T-cell (primary cell): ENCODE measurements around the gene EPB41L2. TPM values are rescaled to one million over a fixed set of nuclear protein-coding genes. Genes with fewer than 3 reads are reported as not detected.

Experiments used
- ATAC-seq, 4 experiments: fragments of 200-7000 bp in 3 of 4; fragments of 150-1000 bp in 1 of 4; cut with Tn5 transposase; replicated peaks in 1 of 4; 1 replicate in 3 of 4; 2 replicates in 1 of 4; pipeline ENCODE4 v1.10.0; 2021; ENCODE audit warnings: moderate library complexity in 3 of 4, mild to moderate bottlenecking in 2 of 4, moderate number of reproducible peaks in 1 of 4
- CTCF ChIA-PET, 2 donors: fragments of 300-600 bp; sonication (Branson Sonifier 250); formaldehyde crosslinking; loops; one replicate each; lab custom pipeline; 2022; ENCODE audit warnings: antibody characterized with exemption in 2 of 2; lab: Charles Lee
- POLR2A ChIA-PET, 2 donors: fragments of 300-600 bp; sonication (Branson Sonifier 250); formaldehyde crosslinking; loops; one replicate each; lab custom pipeline; 2022; ENCODE audit warnings: antibody characterized with exemption in 2 of 2; lab: Charles Lee
- DNase-seq, 35 experiments: peaks; one replicate each; pipeline versions ENCODE4 v3.0.0 to v3.0.0-alpha.2; 2013 to 2023
- H3K27ac ChIP-seq: one replicate; pipeline ENCODE4 v1.5.1; 2013; ENCODE audit warnings: low read length
- H3K27me3 ChIP-seq, 2 experiments: replicated peaks in 1 of 2; 1 replicate in 1 of 2; 2 replicates in 1 of 2; pipeline versions ENCODE4 v1.6.1 to v1.7.0; 2013; ENCODE audit warnings: low read length in 1 of 2, mixed read lengths in 1 of 2; ENCODE audit not compliant: control insufficient read depth in 2 of 2, insufficient read depth in 2 of 2; ENCODE audit errors: extremely low read depth in 1 of 2
- H3K36me3 ChIP-seq, 2 donors: 1 replicate in 1 of 2; 2 replicates in 1 of 2; pipeline versions ENCODE4 v1.6.1 to v1.7.0; 2013; ENCODE audit warnings: low read length in 1 of 2; ENCODE audit not compliant: control insufficient read depth in 2 of 2, insufficient read depth in 1 of 2; ENCODE audit errors: extremely low read depth in 1 of 2
- H3K4me1 ChIP-seq, 2 experiments: 1 replicate in 1 of 2; 2 replicates in 1 of 2; pipeline versions ENCODE4 v1.6.1 to v1.7.0; 2013; ENCODE audit warnings: low read length in 2 of 2, mixed read lengths in 1 of 2; ENCODE audit not compliant: insufficient read depth in 2 of 2, control insufficient read depth in 1 of 2; ENCODE audit errors: extremely low read depth in 1 of 2
- H3K4me3 ChIP-seq, 2 donors: 1 replicate in 1 of 2; 2 replicates in 1 of 2; pipeline versions ENCODE4 v1.5.1 to v1.7.0; 2013; ENCODE audit warnings: mild to moderate bottlenecking in 2 of 2, low read length in 1 of 2, moderate library complexity in 1 of 2; ENCODE audit not compliant: control insufficient read depth in 1 of 2; ENCODE audit errors: extremely low read depth in 1 of 2
- H3K9me3 ChIP-seq: 2 replicates; pipeline ENCODE4 v1.7.0; 2013
- H3K27ac Mint-ChIP-seq, 2 donors: one replicate each; pipeline ENCODE4 v1.8.0; 2020 to 2021; ENCODE audit warnings: mild to moderate bottlenecking in 2 of 2, mixed read lengths in 2 of 2
- H3K27me3 Mint-ChIP-seq, 2 donors: one replicate each; pipeline ENCODE4 v1.8.0; 2021 to 2022; ENCODE audit warnings: mixed read lengths in 2 of 2
- H3K36me3 Mint-ChIP-seq: one replicate; pipeline ENCODE4 v1.8.0; 2021; ENCODE audit warnings: mixed read lengths
- H3K4me1 Mint-ChIP-seq, 3 donors: one replicate each; pipeline ENCODE4 v1.8.0; 2020 to 2022; ENCODE audit warnings: mixed read lengths in 3 of 3, mild to moderate bottlenecking in 1 of 3
- H3K4me3 Mint-ChIP-seq, 3 donors: one replicate each; pipeline ENCODE4 v1.8.0; 2020 to 2022; ENCODE audit warnings: mild to moderate bottlenecking in 3 of 3, mixed read lengths in 3 of 3, moderate library complexity in 3 of 3
- H3K9me3 Mint-ChIP-seq, 3 donors: one replicate each; pipeline ENCODE4 v1.8.0; 2020 to 2022; ENCODE audit warnings: mixed read lengths in 3 of 3
- WGBS: methylation state at CpG from one replicate; pipeline ENCODE4 v1.1.5; 2013; ENCODE audit warnings: missing lambda C conversion rate; ENCODE audit not compliant: insufficient coverage; 5-methylcytosine and 5-hydroxymethylcytosine counted together
- total RNA-seq, 35 experiments: library from RNA in 6 of 35; stranded (reverse) in 6 of 35; fragments of 120-200 nt in 1 of 35; gene quantifications; one replicate each; pipeline versions ENCODE4 v1.2.1 to v1.2.4 and lab custom pipeline; 2013 to 2026

Gene EPB41L2
- total RNA-seq, 5 donors from 2014 or later (not counting 1 experiment from before 2014, with no cell fraction given), result 11.1 to 15.0 (median 13.6) TPM

DNA sequence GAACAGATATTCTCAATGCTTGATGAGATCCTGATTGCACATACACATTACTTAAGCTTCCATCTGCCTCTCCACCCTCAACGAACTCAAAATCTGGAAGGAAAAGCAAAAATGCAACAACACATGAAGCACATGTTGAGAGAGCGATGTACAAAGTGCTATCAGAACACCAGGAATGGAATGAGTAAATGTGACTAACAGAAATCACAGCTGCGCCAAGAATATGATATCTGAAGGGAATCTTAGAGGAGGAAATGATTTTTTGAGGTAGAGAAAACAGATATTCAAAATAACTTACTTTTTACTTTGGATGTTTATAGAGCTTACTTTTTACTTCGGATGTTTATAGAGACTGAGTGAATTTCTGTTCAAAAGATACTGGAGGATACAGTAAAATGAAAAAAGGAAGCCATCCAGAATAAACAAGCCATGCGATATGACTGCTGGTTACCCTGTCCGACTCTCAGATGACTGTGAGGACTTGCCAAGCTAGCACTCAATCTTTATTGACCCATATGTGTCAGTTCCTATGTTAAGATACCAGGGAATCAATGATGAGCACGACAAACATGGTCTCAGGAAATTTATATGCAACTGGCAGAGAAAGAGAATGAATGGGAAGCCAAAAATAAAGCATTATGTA, 133.9 kb downstream of the EPB41L2 start:
- no peak overlapping the region for H3K27ac Mint-ChIP-seq
- Histone ChIP-seq H3K27me3 (no peaks in the 10 kb centered on the region), H3K4me1 (no peaks in the 10 kb centered on the region), H3K27ac (no peak overlapping the region), H3K9me3 (peaks cover 2% of the 10 kb centered on the region), H3K36me3 (no peaks in the 10 kb centered on the region), H3K4me3 (no peak overlapping the region)
- peaks cover 0 to 4% (median 4%) of the 10 kb centered on the region in 3 donors for H3K9me3 Mint-ChIP-seq
- WGBS, result 100% methylated on average over 1 of the region's 7 CpGs
- no peaks in the 10 kb centered on the region for H3K27me3 Mint-ChIP-seq
- ChIA-PET CTCF (interaction anchor here in 1 of 2 donors (0.6 kb wide), 1 partner anchor 655 kb away, joined by 3 read pairs; no protein-coding TSS in a partner anchor), POLR2A (no interaction called here)
- H3K36me3 Mint-ChIP-seq, result peaks cover 5% of the 10 kb centered on the region
- H3K4me3 Mint-ChIP-seq, result no peak overlapping the region
- DNase-seq, result no peak
- no peaks in the 10 kb centered on the region for H3K4me1 Mint-ChIP-seq
- ATAC-seq, result no peak

DNA sequence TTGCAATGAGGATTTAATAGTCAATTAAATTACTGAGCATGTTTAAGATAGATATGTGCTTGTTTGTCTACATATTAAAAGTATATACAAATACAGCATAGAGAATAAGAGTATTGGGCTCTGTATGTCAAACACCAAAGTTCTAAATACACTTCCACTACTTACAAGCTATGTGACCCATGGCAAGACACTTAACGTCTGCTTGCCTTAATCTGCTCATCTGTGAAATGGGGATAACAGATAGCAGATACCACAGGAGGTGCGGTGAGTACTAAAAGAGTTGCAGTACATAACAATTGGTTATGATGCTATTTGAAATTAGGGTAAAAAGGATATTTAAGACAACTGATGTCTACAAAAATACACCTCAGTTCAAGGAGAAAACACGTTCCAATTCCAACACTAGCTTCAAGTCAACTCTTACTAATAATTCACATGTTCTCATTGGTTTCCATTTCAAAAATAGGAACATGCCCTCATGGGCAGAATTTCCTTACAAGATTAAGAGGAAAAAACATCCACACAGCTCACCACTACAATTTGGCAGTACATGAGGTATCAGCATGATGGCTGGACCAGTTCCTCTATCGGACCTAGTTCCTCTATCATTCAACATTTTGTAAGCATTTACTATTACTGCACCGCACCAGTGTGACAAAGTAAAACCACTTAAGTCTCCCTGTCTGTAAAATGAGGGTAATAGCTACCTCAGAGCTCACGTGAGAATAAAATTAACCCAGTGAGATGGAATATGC, 134.7 kb downstream of the EPB41L2 start:
- Mint-ChIP-seq H3K36me3 (peaks cover 5% of the 10 kb centered on the region), H3K27me3 (no peaks in the 10 kb centered on the region), H3K27ac (no peak overlapping the region), H3K4me3 (no peak overlapping the region), H3K4me1 (no peaks in the 10 kb centered on the region), H3K9me3 (peaks cover 0 to 4% (median 4%) of the 10 kb centered on the region in 3 donors)
- Histone ChIP-seq H3K9me3 (peaks cover 2% of the 10 kb centered on the region), H3K4me3 (no peak overlapping the region), H3K4me1 (no peaks in the 10 kb centered on the region), H3K36me3 (no peaks in the 10 kb centered on the region), H3K27ac (no peak overlapping the region), H3K27me3 (no peaks in the 10 kb centered on the region)
- 100% methylated on average over 2 of the region's 6 CpGs for WGBS
- CTCF ChIA-PET, result interaction anchor here in 1 of 2 donors (0.6 kb wide), 1 partner anchor 656 kb away, joined by 3 read pairs; no protein-coding TSS in a partner anchor
- DNase-seq (no peak), ATAC-seq (no peak)
- POLR2A ChIA-PET, result no interaction called here

DNA sequence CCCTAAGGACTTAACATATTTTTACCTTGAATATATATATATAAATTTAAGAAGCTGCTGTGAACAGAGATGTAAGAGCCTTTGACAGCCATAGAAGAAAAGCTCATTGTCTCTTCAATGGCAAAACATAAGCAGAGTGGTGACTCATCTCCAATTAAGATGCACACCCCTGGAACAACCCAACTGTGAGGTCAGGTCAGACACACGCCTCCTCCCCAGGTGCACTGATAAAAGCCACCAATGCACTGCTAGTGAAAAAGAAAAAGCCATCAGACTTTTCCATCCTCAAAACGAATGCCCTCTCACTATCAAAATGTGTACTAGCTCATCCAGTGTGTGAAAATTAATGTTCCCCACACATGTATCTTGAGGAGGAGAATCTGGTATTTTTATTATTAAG, 135.7 kb downstream of the EPB41L2 start:
- ChIA-PET POLR2A (no interaction called here), CTCF (interaction anchor here in 1 of 2 donors (0.6 kb wide), 1 partner anchor 12 kb away, joined by 3 read pairs; no protein-coding TSS in a partner anchor)
- no peak overlapping the region for H3K4me3 Mint-ChIP-seq
- H3K27me3 Mint-ChIP-seq, result no peaks in the 10 kb centered on the region
- no peak for ATAC-seq
- Histone ChIP-seq H3K27me3 (no peaks in the 10 kb centered on the region), H3K9me3 (peaks cover 2% of the 10 kb centered on the region), H3K4me1 (no peaks in the 10 kb centered on the region), H3K4me3 (no peak overlapping the region), H3K27ac (no peak overlapping the region), H3K36me3 (no peaks in the 10 kb centered on the region)
- H3K9me3 Mint-ChIP-seq, result peaks cover 0 to 4% (median 4%) of the 10 kb centered on the region in 3 donors
- H3K27ac Mint-ChIP-seq, result no peak overlapping the region
- DNase-seq, result no peak
- H3K36me3 Mint-ChIP-seq, result peaks cover 5% of the 10 kb centered on the region
- WGBS, result no CpG with 5 or more reads among the region's 2 CpGs
- H3K4me1 Mint-ChIP-seq, result no peaks in the 10 kb centered on the region

DNA sequence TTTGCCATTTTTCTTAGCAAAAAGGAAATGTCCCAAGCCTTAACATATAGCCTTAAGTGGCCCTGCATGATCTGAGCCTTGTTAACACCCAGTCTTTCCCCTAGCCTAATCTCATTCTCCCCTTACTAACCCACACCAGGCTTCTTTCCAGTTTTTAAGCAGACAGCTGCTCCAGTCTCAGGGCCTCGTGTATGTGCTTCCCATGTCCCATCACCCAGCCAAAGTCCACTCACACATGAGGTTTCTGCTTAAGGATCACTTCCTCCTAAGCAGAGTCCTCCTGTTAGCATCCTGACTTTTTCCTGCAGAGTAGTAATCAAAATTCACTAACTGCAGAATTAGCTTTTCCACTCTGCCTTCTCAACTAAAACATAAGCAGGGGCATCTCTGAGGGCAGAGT, 139.7 kb downstream of the EPB41L2 start:
- CTCF ChIA-PET, result no interaction called here
- H3K27me3 ChIP-seq, result no peaks in the 10 kb centered on the region
- Mint-ChIP-seq H3K36me3 (peaks cover 5% of the 10 kb centered on the region), H3K27ac (no peak overlapping the region), H3K27me3 (no peaks in the 10 kb centered on the region), H3K9me3 (no peaks in the 10 kb centered on the region), H3K4me1 (no peaks in the 10 kb centered on the region), H3K4me3 (no peak overlapping the region)
- no peaks in the 10 kb centered on the region for H3K36me3 ChIP-seq
- no peaks in the 10 kb centered on the region for H3K4me1 ChIP-seq
- no peak overlapping the region for H3K27ac ChIP-seq
- 54% methylated on average over 1 of the region's 1 CpG for WGBS
- ATAC-seq, result no peak
- no peaks in the 10 kb centered on the region for H3K9me3 ChIP-seq
- POLR2A ChIA-PET, result no interaction called here
- no peak for DNase-seq
- H3K4me3 ChIP-seq, result no peak overlapping the region

GRCh38 chr6:130922922-130923321, 140.1 kb downstream of the EPB41L2 start:
- Histone ChIP-seq H3K4me1 (no peaks in the 10 kb centered on the region), H3K27ac (no peak overlapping the region), H3K9me3 (no peaks in the 10 kb centered on the region), H3K27me3 (no peaks in the 10 kb centered on the region), H3K4me3 (no peak overlapping the region), H3K36me3 (no peaks in the 10 kb centered on the region)
- POLR2A ChIA-PET, result no interaction called here
- Mint-ChIP-seq H3K36me3 (peaks cover 5% of the 10 kb centered on the region), H3K27me3 (no peaks in the 10 kb centered on the region), H3K27ac (no peak overlapping the region), H3K4me3 (no peak overlapping the region), H3K4me1 (no peaks in the 10 kb centered on the region), H3K9me3 (no peaks in the 10 kb centered on the region)
- whole genome bisulfite sequencing, result 81% methylated on average over 2 of the region's 3 CpGs
- ATAC-seq (no peak), DNase-seq (no peak)
- CTCF ChIA-PET, result no interaction called here

DNA sequence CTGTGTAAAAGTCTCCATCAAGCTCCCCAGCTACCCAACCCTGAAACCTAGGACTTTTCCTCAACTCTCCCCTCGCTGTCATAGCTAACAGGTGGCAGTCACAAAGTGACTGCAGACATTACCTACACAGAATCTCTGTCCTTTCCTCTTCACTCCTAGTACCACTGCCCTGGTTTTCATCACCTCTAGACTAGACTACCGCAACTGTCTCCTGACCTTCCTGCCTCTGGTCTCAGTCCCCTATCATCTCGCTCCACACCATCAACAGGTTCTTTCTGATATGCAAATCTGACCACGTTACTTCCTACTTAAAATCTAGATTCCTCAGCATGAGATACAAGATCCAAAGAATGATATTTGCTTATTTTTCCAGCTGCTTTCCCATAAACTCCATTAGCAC, 142.1 kb downstream of the EPB41L2 start:
- Histone ChIP-seq H3K4me1 (no peaks in the 10 kb centered on the region), H3K4me3 (no peak overlapping the region), H3K36me3 (no peaks in the 10 kb centered on the region), H3K27me3 (no peaks in the 10 kb centered on the region), H3K27ac (no peak overlapping the region), H3K9me3 (no peaks in the 10 kb centered on the region)
- POLR2A ChIA-PET, result no interaction called here
- no peaks in the 10 kb centered on the region for H3K27me3 Mint-ChIP-seq
- CTCF ChIA-PET, result no interaction called here
- H3K4me1 Mint-ChIP-seq, result no peaks in the 10 kb centered on the region
- DNase-seq, result no peak
- H3K27ac Mint-ChIP-seq, result no peak overlapping the region
- no peak for ATAC-seq
- H3K4me3 Mint-ChIP-seq, result no peak overlapping the region
- WGBS, result 57% methylated on average over 4 of the region's 4 CpGs
- peaks cover 3% of the 10 kb centered on the region for H3K36me3 Mint-ChIP-seq
- no peaks in the 10 kb centered on the region for H3K9me3 Mint-ChIP-seq
